ENCODE measurements around the gene CLOCK. TPM values are rescaled to one million over a fixed set of nuclear protein-coding genes. Genes with fewer than 3 reads are reported as not detected.

CLOCK gene
- total and polyA plus RNA-seq, 7 donors, result 5.9 to 54.1 (median 23.5) TPM

GRCh38 chr4:55378617-55379467 lies 167.9 kb downstream of the CLOCK start:
- no peak overlapping the region for H3K27ac ChIP-seq
- no peaks in the 10 kb centered on the region for H3K9me3 ChIP-seq
- H3K4me1 ChIP-seq, result no peaks in the 10 kb centered on the region
- no peaks in the 10 kb centered on the region for H3K27me3 ChIP-seq (ENCODE audit: insufficient read depth in 3 of 3, low read length in 2 of 3)
- H3K4me3 ChIP-seq, result no peak overlapping the region
- intact Hi-C loops (cut with DNase I), result no loop called here
- DNase-seq, result no peak
- ATAC-seq, result no peak
- WGBS, 3 donors, result 71 to 72% (median 72%) methylated on average over 13 of the region's 13 CpGs
- no peak for TF ChIP-seq CTCF (IDR thresholded peaks at IDR 0.05)
- no peaks in the 10 kb centered on the region for H3K36me3 ChIP-seq (ENCODE audit: insufficient read depth in 1 of 2, low read depth in 1 of 2)

Other genes with a start within 250 kb of the CLOCK start
- 1 to 10 TPM; 4.0 to 8.6 (median 6.4) TPM for gene SRD5A3, start 200.7 kb downstream of the CLOCK start, total RNA-seq
- 1 to 10 TPM; 2.1 to 3.2 (median 3.1) TPM for gene SRD5A3, start 200.7 kb downstream of the CLOCK start, polyA plus RNA-seq
- 10 to 100 TPM; 16.0 to 42.4 (median 27.5) TPM for gene TMEM165, start 151.0 kb downstream of the CLOCK start, total RNA-seq
- gene TMEM165, start 151.0 kb downstream of the CLOCK start, polyA plus RNA-seq, result 10 to 100 TPM; 16.5 to 61.0 (median 39.3) TPM
- gene PDCL2, start 45.3 kb upstream of the CLOCK start, total RNA-seq, result not detected
- not detected for gene PDCL2, start 45.3 kb upstream of the CLOCK start, polyA plus RNA-seq
- gene NMU, start 89.4 kb upstream of the CLOCK start, total RNA-seq, result not detected
- gene NMU, start 89.4 kb upstream of the CLOCK start, polyA plus RNA-seq, result not detected